ENCODE results near the gene PTPN14. TPM values are rescaled to one million over a fixed set of nuclear protein-coding genes. Genes with fewer than 3 reads are reported as not detected.

PTPN14 gene
- total RNA-seq, 1 experiment from 2014 or later: 37.5 TPM

DNA sequence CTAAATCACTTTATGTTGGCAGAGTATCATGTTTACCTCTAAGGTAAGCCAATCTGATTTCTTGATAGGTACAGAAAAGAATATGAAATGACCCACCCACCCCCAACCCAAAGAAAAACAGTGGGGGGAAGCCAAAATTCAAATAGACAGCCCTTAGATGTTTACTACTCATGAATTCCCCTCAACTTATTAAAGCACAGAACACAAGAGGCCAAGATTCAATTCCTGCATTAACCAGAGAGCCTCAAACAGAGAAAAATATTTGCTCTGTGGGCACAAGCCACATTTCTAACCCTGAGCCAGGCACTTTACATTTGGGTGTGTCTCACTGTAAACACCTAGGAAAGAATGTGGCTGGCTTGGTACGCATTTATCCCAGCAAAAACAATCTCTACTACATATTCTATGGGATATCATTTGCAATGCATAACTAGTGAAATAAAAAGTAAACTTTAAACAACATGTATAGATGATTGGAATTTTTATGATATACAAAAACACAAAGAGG is 84.3 kb downstream of the PTPN14 start:
- H3K4me2 ChIP-seq (ENCODE audit: low read length): peak overlapping the region; percentile 72
- POLR2A ChIA-PET: no interaction called here
- no TSS peak for BruUV-seq (replicated peaks)
- CTCF ChIA-PET: no interaction called here
- H3K9me2 ChIP-seq (ENCODE audit: insufficient read depth): no peaks in the 10 kb centered on the region
- H3K9me3 ChIP-seq (ENCODE audit: control insufficient read depth in 1 of 2, insufficient read depth in 1 of 2, low read depth in 1 of 2, low read length in 2 of 2): no peaks in the 10 kb centered on the region
- peak overlapping the region; percentile 66 for H3K27ac ChIP-seq (ENCODE audit: low read depth, low read length)
- DNase-seq (ENCODE audit: low read depth, low spot score): no peak
- H4K20me1 ChIP-seq (ENCODE audit: insufficient read depth): no peaks in the 10 kb centered on the region
- peaks cover 48 to 57% of the 10 kb centered on the region in 2 experiments for H3K4me1 ChIP-seq (ENCODE audit: control insufficient read depth in 1 of 2, insufficient read depth in 2 of 2, low read length in 2 of 2)
- H3K9ac ChIP-seq (ENCODE audit: low read length): peak overlapping the region; percentile 10; the same call in 1 of the 2 replicates
- H3K27me3 ChIP-seq (ENCODE audit: insufficient read depth, low read length): no peaks in the 10 kb centered on the region
- no peaks in the 10 kb centered on the region for H3K36me3 ChIP-seq (ENCODE audit: control insufficient read depth in 1 of 2, insufficient read depth in 2 of 2, low read length in 2 of 2)
- peaks cover 49% of the 10 kb centered on the region for H3K79me2 ChIP-seq (ENCODE audit: insufficient read depth, low read length)
- peak overlapping the region in 1 of 2 experiments; percentile 27; a peak in 1 of 4 replicates for H3K4me3 ChIP-seq (replicated peaks in 1 of 2; ENCODE audit: low read depth in 1 of 2, low read length in 2 of 2)
- RAD21 ChIA-PET (ENCODE audit: low non-redundant PET in 1 of 2, low total read pairs in 2 of 2, uncharacterized antibody in 2 of 2, unreplicated experiment in 2 of 2): no interaction called here
- no peak for TF ChIP-seq EZH2 (IDR thresholded peaks at IDR 0.05)
- 0 out of 2 replicates have a peak, but pooled peaks have one; percentile 13 for TF ChIP-seq FOSL1 (IDR thresholded peaks at IDR 0.05; ENCODE audit: low read depth)
- TF ChIP-seq SP1 (IDR thresholded peaks at IDR 0.05; ENCODE audit: low read depth): peak; percentile 16; the same call in 1 of the 2 replicates
- TF ChIP-seq, protein P1, sequence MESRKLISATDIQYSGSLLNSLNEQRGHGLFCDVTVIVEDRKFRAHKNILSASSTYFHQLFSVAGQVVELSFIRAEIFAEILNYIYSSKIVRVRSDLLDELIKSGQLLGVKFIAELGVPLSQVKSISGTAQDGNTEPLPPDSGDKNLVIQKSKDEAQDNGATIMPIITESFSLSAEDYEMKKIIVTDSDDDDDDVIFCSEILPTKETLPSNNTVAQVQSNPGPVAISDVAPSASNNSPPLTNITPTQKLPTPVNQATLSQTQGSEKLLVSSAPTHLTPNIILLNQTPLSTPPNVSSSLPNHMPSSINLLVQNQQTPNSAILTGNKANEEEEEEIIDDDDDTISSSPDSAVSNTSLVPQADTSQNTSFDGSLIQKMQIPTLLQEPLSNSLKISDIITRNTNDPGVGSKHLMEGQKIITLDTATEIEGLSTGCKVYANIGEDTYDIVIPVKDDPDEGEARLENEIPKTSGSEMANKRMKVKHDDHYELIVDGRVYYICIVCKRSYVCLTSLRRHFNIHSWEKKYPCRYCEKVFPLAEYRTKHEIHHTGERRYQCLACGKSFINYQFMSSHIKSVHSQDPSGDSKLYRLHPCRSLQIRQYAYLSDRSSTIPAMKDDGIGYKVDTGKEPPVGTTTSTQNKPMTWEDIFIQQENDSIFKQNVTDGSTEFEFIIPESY (IDR thresholded peaks at IDR 0.05; ENCODE audit: extremely low read depth, insufficient replicate concordance, low read length): no peak
- TF ChIP-seq SIN3A (IDR thresholded peaks at IDR 0.05; ENCODE audit: low read depth): no peak
- TF ChIP-seq ZNF274 (IDR thresholded peaks at IDR 0.05; ENCODE audit: low read depth, low read length): no peak
- TF ChIP-seq SRF (IDR thresholded peaks at IDR 0.05; ENCODE audit: low read depth): no peak
- no peak for TF ChIP-seq RAD21 (IDR thresholded peaks at IDR 0.05; ENCODE audit: low read depth)
- peak; percentile 15; the same call in 1 of the 2 replicates for TF ChIP-seq CBX3 (IDR thresholded peaks at IDR 0.05; ENCODE audit: low read depth)
- TF ChIP-seq TCF7L2 (IDR thresholded peaks at IDR 0.05; ENCODE audit: borderline replicate concordance, extremely low read depth, insufficient read depth, insufficient read length): no peak
- no peak for TF ChIP-seq JUND (IDR thresholded peaks at IDR 0.05)
- intact Hi-C loops (cut with micrococcal nuclease): no loop called here
- H2AFZ ChIP-seq (ENCODE audit: low read depth, low read length, poor library complexity, severe bottlenecking): no peak overlapping the region
- peak; percentile 82 for ATAC-seq
